OCI-LY1 (cell line): ENCODE results near the gene TXNRD2.

Source experiments
- H2AFZ ChIP-seq: fragments of 200-600 bp; sonication (generic), shearing (Covaris generic); 2 replicates; pipeline ENCODE4 v1.6.0; 2014; ENCODE audit warnings: antibody characterized with exemption, mild to moderate bottlenecking, low read length
- H3F3A ChIP-seq: fragments of 200-600 bp; sonication (generic), shearing (Covaris generic); 2 replicates; pipeline ENCODE4 v1.6.0; 2014; ENCODE audit warnings: mild to moderate bottlenecking, antibody characterized with exemption, low read length, moderate library complexity; ENCODE audit not compliant: insufficient read depth
- H3K27ac ChIP-seq: fragments of 200-600 bp; sonication (generic); 2 replicates; pipeline ENCODE4 v1.5.1; 2014; ENCODE audit warnings: low read length, mixed run types, mild to moderate bottlenecking, low read depth; ENCODE audit not compliant: poor library complexity, severe bottlenecking
- H3K27me3 ChIP-seq: fragments of 200-600 bp; sonication (generic); 2 replicates; pipeline ENCODE4 v1.6.0; 2014; ENCODE audit warnings: antibody characterized with exemption, mild to moderate bottlenecking, low read length, moderate library complexity; ENCODE audit not compliant: insufficient read depth
- H3K36me3 ChIP-seq: fragments of 200-600 bp; sonication (generic); 2 replicates; pipeline ENCODE4 v1.6.1; 2014; ENCODE audit warnings: mild to moderate bottlenecking, antibody characterized with exemption, low read length, moderate library complexity, mixed read lengths; ENCODE audit not compliant: insufficient read depth
- H3K4me1 ChIP-seq: fragments of 200-600 bp; sonication (generic); 2 replicates; pipeline ENCODE4 v1.5.1; 2014; ENCODE audit warnings: mild to moderate bottlenecking, low read length, moderate library complexity; ENCODE audit not compliant: insufficient read depth, severe bottlenecking
- H3K4me2 ChIP-seq: fragments of 200-600 bp; sonication (generic), shearing (Covaris generic); 2 replicates; pipeline ENCODE4 v1.6.1; 2014; ENCODE audit warnings: low read length
- H3K4me3 ChIP-seq: fragments of 200-600 bp; sonication (generic); 2 replicates; pipeline ENCODE4 v1.5.1; 2014; ENCODE audit warnings: low read length, low read depth, mild to moderate bottlenecking, mixed read lengths; ENCODE audit not compliant: poor library complexity, severe bottlenecking
- H3K79me2 ChIP-seq: fragments of 200-600 bp; shearing (Covaris generic); 2 replicates; pipeline ENCODE4 v1.6.1; 2016; ENCODE audit warnings: mixed run types, low read length, mixed read lengths; ENCODE audit not compliant: insufficient read depth
- H3K9ac ChIP-seq: fragments of 200-600 bp; sonication (generic), shearing (Covaris generic); 2 replicates; pipeline ENCODE4 v1.6.1; 2014; ENCODE audit warnings: mild to moderate bottlenecking, low read length, mixed read lengths
- H3K9me2 ChIP-seq: fragments of 200-600 bp; sonication (generic), shearing (Covaris generic); 2 replicates; pipeline ENCODE4 v1.6.1; 2014; ENCODE audit warnings: low read depth, mild to moderate bottlenecking, low read length, mixed read lengths
- H3K9me3 ChIP-seq: fragments of 200-600 bp; shearing (Covaris generic); 2 replicates; pipeline ENCODE4 v1.6.1; 2014; ENCODE audit warnings: low read length, mixed read lengths
- H4K20me1 ChIP-seq: fragments of 200-600 bp; sonication (generic), shearing (Covaris generic); 2 replicates; pipeline ENCODE4 v1.6.0; 2016; ENCODE audit warnings: mild to moderate bottlenecking, low read length; ENCODE audit not compliant: insufficient read depth
- CTCF ChIP-seq: fragments of 200-600 bp; sonication (generic), shearing (Covaris generic); IDR thresholded peaks from 2 replicates; pipeline ENCODE4 v1.5.1; 2017; ENCODE audit warnings: mild to moderate bottlenecking, antibody characterized with exemption, low read length, moderate library complexity, mixed read lengths
- EZH2 ChIP-seq: fragments of 200-600 bp; sonication (generic), shearing (Covaris generic); IDR thresholded peaks from 2 replicates; pipeline ENCODE4 v1.8.0; 2017; ENCODE audit warnings: borderline replicate concordance, mixed run types, mild to moderate bottlenecking, antibody characterized with exemption, low read length, moderate library complexity, mixed read lengths

TXNRD2 gene

GRCh38 chr22:19895160-19895849, 46.3 kb downstream of the TXNRD2 start:
- H3K36me3 ChIP-seq, result no peaks in the 10 kb centered on the region
- no peaks in the 10 kb centered on the region for H3F3A ChIP-seq
- no peak overlapping the region for H3K4me3 ChIP-seq
- no peaks in the 10 kb centered on the region for H3K9me3 ChIP-seq
- H4K20me1 ChIP-seq, result no peaks in the 10 kb centered on the region
- H3K9ac ChIP-seq, result no peak overlapping the region
- peaks cover 62% of the 10 kb centered on the region for H3K4me1 ChIP-seq
- H3K27me3 ChIP-seq, result no peaks in the 10 kb centered on the region
- H3K79me2 ChIP-seq, result no peaks in the 10 kb centered on the region
- H2AFZ ChIP-seq, result no peak overlapping the region
- no peak for TF ChIP-seq EZH2
- TF ChIP-seq CTCF, result no peak
- H3K9me2 ChIP-seq, result no peaks in the 10 kb centered on the region
- no peak overlapping the region for H3K4me2 ChIP-seq
- peak overlapping the region; percentile 92 for H3K27ac ChIP-seq

- no peaks in the 10 kb centered on the region for H3K9me3 ChIP-seq
- no peaks in the 10 kb centered on the region for H3K79me2 ChIP-seq
- H2AFZ ChIP-seq, result no peak overlapping the region
- H4K20me1 ChIP-seq, result no peaks in the 10 kb centered on the region
- H3F3A ChIP-seq, result no peaks in the 10 kb centered on the region
- H3K4me3 ChIP-seq, result no peak overlapping the region
- no peaks in the 10 kb centered on the region for H3K27me3 ChIP-seq
- peak overlapping the region; percentile 100 for H3K27ac ChIP-seq
- H3K4me2 ChIP-seq, result no peak overlapping the region
- peak overlapping the region; percentile 70; the same call in 1 of the 2 replicates for H3K9ac ChIP-seq
- H3K4me1 ChIP-seq, result peaks cover 70% of the 10 kb centered on the region
- no peak for TF ChIP-seq CTCF
- no peaks in the 10 kb centered on the region for H3K36me3 ChIP-seq
- no peaks in the 10 kb centered on the region for H3K9me2 ChIP-seq
Observed at GRCh38 chr22:19893363-19893762, 48.3 kb downstream of the TXNRD2 start.

- Histone ChIP-seq H3K27ac (peak overlapping the region; percentile 100), H3K27me3 (no peaks in the 10 kb centered on the region), H3F3A (no peaks in the 10 kb centered on the region), H3K9me3 (no peaks in the 10 kb centered on the region), H3K9ac (peak overlapping the region; percentile 70; the same call in 1 of the 2 replicates), H3K4me3 (no peak overlapping the region), H3K79me2 (no peaks in the 10 kb centered on the region), H3K36me3 (no peaks in the 10 kb centered on the region), H2AFZ (no peak overlapping the region), H3K4me1 (peaks cover 70% of the 10 kb centered on the region), H3K9me2 (no peaks in the 10 kb centered on the region), H4K20me1 (no peaks in the 10 kb centered on the region), H3K4me2 (peak overlapping the region; percentile 62; the same call in 1 of the 2 replicates)
- TF ChIP-seq EZH2 (no peak), CTCF (no peak)
Observed at GRCh38 chr22:19892925-19893324, 48.7 kb downstream of the TXNRD2 start.
